Neural crest cell (in vitro differentiated cells): ENCODE results near the gene GKAP1. TPM values are rescaled to one million over a fixed set of nuclear protein-coding genes. Genes with fewer than 3 reads are reported as not detected.
"Not testable (repeated sequence)": the region's sequence is repeated elsewhere in the genome, so short reads cannot be mapped to it uniquely, and the experiment has no call there.

ENCODE experiments used
- DNase-seq: peaks from one replicate; pipeline ENCODE4 v3.0.0; 2021; ENCODE audit warnings: low read depth, mixed read lengths, low spot score
- H3K27ac Mint-ChIP-seq: one replicate; pipeline ENCODE4 v1.8.0; 2021; ENCODE audit warnings: mild to moderate bottlenecking, mixed read lengths; ENCODE audit not compliant: unreplicated experiment
- H3K27me3 Mint-ChIP-seq: 2 replicates; pipeline ENCODE4 v1.8.0; 2021; ENCODE audit warnings: low read depth, mild to moderate bottlenecking, mixed read lengths
- H3K36me3 Mint-ChIP-seq: 2 replicates; pipeline ENCODE4 v1.8.0; 2021; ENCODE audit warnings: low read depth, mild to moderate bottlenecking, mixed read lengths
- H3K4me1 Mint-ChIP-seq: 2 replicates; pipeline ENCODE4 v1.8.0; 2021; ENCODE audit warnings: mixed read lengths
- H3K4me3 Mint-ChIP-seq: one replicate; pipeline ENCODE4 v1.8.0; 2021; ENCODE audit warnings: mild to moderate bottlenecking, mixed read lengths
- H3K9me3 Mint-ChIP-seq: 2 replicates; pipeline ENCODE4 v1.8.0; 2021; ENCODE audit warnings: mixed read lengths
- total RNA-seq: library from RNA; stranded (reverse); gene quantifications from 2 replicates; pipeline ENCODE4 v1.2.1, GENCODE V29; 2021
- TF ChIP-seq, protein P1 (sequence below): fragments of 200-600 bp; sonication (generic); conservative IDR thresholded peaks from 2 replicates; pipeline ENCODE4 v1.5.0; 2021; ENCODE audit warnings: antibody characterized with exemption, mild to moderate bottlenecking

Gene GKAP1
- total RNA-seq, 1 donor from 2014 or later = 11.1 TPM

DNA sequence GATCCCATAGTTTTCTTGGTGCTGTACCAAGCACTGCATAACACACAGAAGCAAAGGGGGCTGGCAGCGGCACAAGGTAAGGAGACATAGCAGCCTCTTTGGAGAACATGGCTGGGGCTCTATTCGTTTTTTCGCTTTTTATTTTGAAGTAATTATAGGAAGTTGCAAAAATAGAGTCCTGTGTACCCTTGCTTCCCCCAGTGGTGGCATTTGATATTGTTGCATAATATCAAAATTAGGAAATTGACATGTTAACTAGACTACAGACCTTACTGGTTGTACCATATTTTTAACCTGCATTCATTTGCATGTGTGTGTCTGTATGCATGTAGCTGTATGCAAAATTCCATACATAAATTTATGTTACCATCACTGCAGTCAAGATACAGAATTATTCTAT, 103.2 kb downstream of the GKAP1 start:
- Mint-ChIP-seq H3K27me3 (no peaks in the 10 kb centered on the region), H3K9me3 (no peaks in the 10 kb centered on the region), H3K4me1 (peaks cover 2% of the 10 kb centered on the region), H3K36me3 (no peaks in the 10 kb centered on the region), H3K27ac (no peak overlapping the region), H3K4me3 (peak overlapping the region; percentile 39)
- no peak for DNase-seq
- TF ChIP-seq, protein P1, sequence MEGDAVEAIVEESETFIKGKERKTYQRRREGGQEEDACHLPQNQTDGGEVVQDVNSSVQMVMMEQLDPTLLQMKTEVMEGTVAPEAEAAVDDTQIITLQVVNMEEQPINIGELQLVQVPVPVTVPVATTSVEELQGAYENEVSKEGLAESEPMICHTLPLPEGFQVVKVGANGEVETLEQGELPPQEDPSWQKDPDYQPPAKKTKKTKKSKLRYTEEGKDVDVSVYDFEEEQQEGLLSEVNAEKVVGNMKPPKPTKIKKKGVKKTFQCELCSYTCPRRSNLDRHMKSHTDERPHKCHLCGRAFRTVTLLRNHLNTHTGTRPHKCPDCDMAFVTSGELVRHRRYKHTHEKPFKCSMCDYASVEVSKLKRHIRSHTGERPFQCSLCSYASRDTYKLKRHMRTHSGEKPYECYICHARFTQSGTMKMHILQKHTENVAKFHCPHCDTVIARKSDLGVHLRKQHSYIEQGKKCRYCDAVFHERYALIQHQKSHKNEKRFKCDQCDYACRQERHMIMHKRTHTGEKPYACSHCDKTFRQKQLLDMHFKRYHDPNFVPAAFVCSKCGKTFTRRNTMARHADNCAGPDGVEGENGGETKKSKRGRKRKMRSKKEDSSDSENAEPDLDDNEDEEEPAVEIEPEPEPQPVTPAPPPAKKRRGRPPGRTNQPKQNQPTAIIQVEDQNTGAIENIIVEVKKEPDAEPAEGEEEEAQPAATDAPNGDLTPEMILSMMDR = peak; percentile 38

- peaks cover 32% of the 10 kb centered on the region for H3K4me1 Mint-ChIP-seq
- H3K36me3 Mint-ChIP-seq = peaks cover 11% of the 10 kb centered on the region
- peak overlapping the region; percentile 99 for H3K27ac Mint-ChIP-seq
- H3K27me3 Mint-ChIP-seq = peaks cover 5% of the 10 kb centered on the region
- DNase-seq = peak; percentile 37
- H3K9me3 Mint-ChIP-seq = peaks cover 3% of the 10 kb centered on the region
- peak overlapping the region; percentile 99 for H3K4me3 Mint-ChIP-seq
- TF ChIP-seq, protein P1 = peak; percentile 33
These were observed 108.9 kb downstream of the GKAP1 start for GRCh38 chr9:83708515-83709158.

- TF ChIP-seq, protein P1 = no peak
- Mint-ChIP-seq H3K36me3 (peaks cover 11% of the 10 kb centered on the region), H3K27me3 (peaks cover 5% of the 10 kb centered on the region), H3K4me3 (peak within 1 kb of the TSS; percentile 99), H3K9me3 (peaks cover 3% of the 10 kb centered on the region), H3K4me1 (peaks cover 34% of the 10 kb centered on the region), H3K27ac (peak within 1 kb of the TSS; percentile 99)
- DNase-seq = peak; percentile 85
These were observed 109.6 kb downstream of the GKAP1 start, which contains the start of gene UBQLN1 for GRCh38 chr9:83707768-83708514. UBQLN1 (minus strand) TSS chr9:83707958; CDS start chr9:83707679, 279 bp downstream.

- H3K27ac Mint-ChIP-seq = peak overlapping the region; percentile 96
- peaks cover 37% of the 10 kb centered on the region for H3K4me1 Mint-ChIP-seq
- TF ChIP-seq, protein P1 = no peak
- DNase-seq = no peak
- peaks cover 3% of the 10 kb centered on the region for H3K9me3 Mint-ChIP-seq
- H3K4me3 Mint-ChIP-seq = peak overlapping the region; percentile 99
- peaks cover 5% of the 10 kb centered on the region for H3K27me3 Mint-ChIP-seq
- peaks cover 11% of the 10 kb centered on the region for H3K36me3 Mint-ChIP-seq
These were observed 110.1 kb downstream of the GKAP1 start for GRCh38 chr9:83707518-83707767.

GRCh38 chr9:83706676-83707517, 110.7 kb downstream of the GKAP1 start:
- H3K27ac Mint-ChIP-seq = peak overlapping the region; percentile 96
- peaks cover 41% of the 10 kb centered on the region for H3K4me1 Mint-ChIP-seq
- H3K27me3 Mint-ChIP-seq = peaks cover 5% of the 10 kb centered on the region
- H3K36me3 Mint-ChIP-seq = peaks cover 12% of the 10 kb centered on the region
- peak; percentile 59 for DNase-seq
- peaks cover 3% of the 10 kb centered on the region for H3K9me3 Mint-ChIP-seq
- H3K4me3 Mint-ChIP-seq = peak overlapping the region; percentile 99
- TF ChIP-seq, protein P1 = no peak

GRCh38 chr9:83705219-83705651, 112.3 kb downstream of the GKAP1 start:
- H3K36me3 Mint-ChIP-seq = peaks cover 15% of the 10 kb centered on the region
- peaks cover 54% of the 10 kb centered on the region for H3K4me1 Mint-ChIP-seq
- H3K27ac Mint-ChIP-seq, H3K9me3 Mint-ChIP-seq, DNase-seq, H3K27me3 Mint-ChIP-seq: not testable (repeated sequence)
- peak overlapping the region; percentile 99 for H3K4me3 Mint-ChIP-seq
